Hair follicle dermal papilla cell (primary cell): Measurements from ENCODE around the gene FOXD2. TPM values are rescaled to one million over a fixed set of nuclear protein-coding genes. Genes with fewer than 3 reads are reported as not detected.

Experiments used
- total RNA-seq: library from RNA; depleted of rRNA; stranded (reverse); fragments of >200 nt; gene quantifications from 2 replicates; pipeline ENCODE4 v1.2.3, GENCODE V29; 2012

The FOXD2 gene
- 0.16 and 0.24 TPM in 2 replicates for total RNA-seq

GRCh38 chr1:47437447-47438164 lies at the start of gene FOXD2:
FOXD2 (plus strand) TSS chr1:47438044; CDS start chr1:47438136, 92 bp downstream.

GRCh38 chr1:47415728-47416318 lies 22.0 kb upstream of the FOXD2 start, which contains the start of gene FOXE3:
FOXE3 (plus strand) TSS chr1:47416285; CDS start chr1:47416316, 31 bp downstream.

Other genes starting within 250 kb of the FOXD2 start
- gene PDZK1IP1, start 248.0 kb upstream of the FOXD2 start, total RNA-seq = not detected in 2 replicates
- gene TAL1, start 205.8 kb upstream of the FOXD2 start, total RNA-seq = not detected in 2 replicates
- gene STIL, start 123.9 kb upstream of the FOXD2 start, total RNA-seq = 5.5 and 6.3 TPM in 2 replicates
- gene CMPK1, start 104.3 kb upstream of the FOXD2 start, total RNA-seq = 88.4 and 89.6 TPM in 2 replicates
- gene FOXE3, start 21.8 kb upstream of the FOXD2 start, total RNA-seq = not detected in 2 replicates